K562 (cell line): ENCODE results near the gene POC1B. TPM values are rescaled to one million over a fixed set of nuclear protein-coding genes. Genes with fewer than 3 reads are reported as not detected.

Source experiments
- ATAC-seq: fragments of 200-7000 bp; cut with Tn5 transposase; 3 replicates; pipeline ENCODE4 v1.9.1; 2020; ENCODE audit warnings: moderate library complexity
- BruUV-seq: library from RNA; stranded (reverse); fragments of 400-500 nt; replicated peaks from 2 replicates; lab custom pipeline; 2021; lab: Mats Ljungman, UMichigan
- CTCF ChIA-PET: fragments of 300-600 bp; formaldehyde crosslinking; extraction: SDS; loops from one replicate; lab custom pipeline; 2021; ENCODE audit warnings: low intra/inter-chr PET ratio; lab: Yijun Ruan, JAX
- POLR2A ChIA-PET: fragments of 300-600, 350-650 bp; sonication (Branson Sonifier 250); formaldehyde crosslinking; extraction: SDS; loops from one replicate; lab custom pipeline; 2021; ENCODE audit warnings: antibody characterized with exemption, inconsistent platforms; lab: Yijun Ruan, JAX
- DNase-seq, 4 experiments: peaks; one replicate each; pipeline versions ENCODE4 v3.0.0 to v3.0.0-alpha.2; 2011 to 2018; ENCODE audit warnings: low spot score in 3 of 4, mixed read lengths in 3 of 4; ENCODE audit errors: extremely low read depth in 1 of 4
- FAIRE-seq: peaks from 2 replicates; lab custom pipeline; 2011; peaks lifted over from hg19 to GRCh38; lab: Jason Lieb, UNC
- H2AFZ ChIP-seq: 2 replicates; pipeline ENCODE4 v1.6.0; 2011; ENCODE audit warnings: low read depth, low read length, control low read depth, inconsistent platforms
- H3K27ac ChIP-seq: fragments of 200-600 bp; 3 replicates; pipeline ENCODE4 v1.8.0; 2011; ENCODE audit warnings: low read depth, mild to moderate bottlenecking, control low read depth, inconsistent platforms, low read length, moderate library complexity, mixed read lengths; ENCODE audit errors: extremely low read depth
- H3K27me3 ChIP-seq, 2 experiments: fragments of 300-600 bp in 1 of 2; 2 replicates in 1 of 2; 3 replicates in 1 of 2; pipeline versions ENCODE4 v1.6.0 to v1.8.0; 2011; ENCODE audit warnings: inconsistent platforms in 2 of 2, low read length in 2 of 2, mild to moderate bottlenecking in 1 of 2, mixed read lengths in 1 of 2, moderate library complexity in 1 of 2; ENCODE audit not compliant: control insufficient read depth in 2 of 2, insufficient read depth in 2 of 2
- H3K36me3 ChIP-seq: fragments of 300-600 bp; 3 replicates; pipeline ENCODE4 v1.8.0; 2011; ENCODE audit warnings: mild to moderate bottlenecking, low read length, inconsistent platforms; ENCODE audit not compliant: control insufficient read depth, insufficient read depth
- H3K4me1 ChIP-seq, 2 experiments: fragments of 200-600 bp in 1 of 2; replicated peaks in 1 of 2; 2 replicates in 1 of 2; 3 replicates in 1 of 2; pipeline versions ENCODE4 v1.5.1 to v1.8.0; 2011; ENCODE audit warnings: inconsistent platforms in 2 of 2, low read length in 2 of 2, mild to moderate bottlenecking in 1 of 2, mixed read lengths in 1 of 2, moderate library complexity in 1 of 2; ENCODE audit not compliant: control insufficient read depth in 2 of 2, insufficient read depth in 2 of 2
- H3K4me2 ChIP-seq: 2 replicates; pipeline ENCODE4 v1.6.1; 2011; ENCODE audit warnings: low read length, control low read depth, inconsistent platforms, mixed read lengths; ENCODE audit not compliant: insufficient read depth
- H3K4me3 ChIP-seq: fragments of 200-600 bp; sonication (generic), shearing (Covaris generic); 2 replicates; pipeline ENCODE4 v1.5.1; 2016; ENCODE audit warnings: control low read depth, inconsistent platforms
- H3K79me2 ChIP-seq: fragments of 200-600 bp; 3 replicates; pipeline ENCODE4 v1.8.0; 2011; ENCODE audit warnings: low read length, inconsistent platforms; ENCODE audit not compliant: control insufficient read depth, insufficient read depth
- H3K9ac ChIP-seq, 2 experiments: 2 replicates each; pipeline versions ENCODE4 v1.6.0 to v1.6.1; 2011; ENCODE audit warnings: low read depth in 2 of 2, low read length in 2 of 2, control low read depth in 1 of 2, inconsistent platforms in 1 of 2, mild to moderate bottlenecking in 1 of 2, mixed read lengths in 1 of 2; ENCODE audit not compliant: insufficient read depth in 1 of 2
- H3K9me1 ChIP-seq: one replicate; pipeline ENCODE4 v1.6.0; 2011; ENCODE audit warnings: inconsistent platforms, mild to moderate bottlenecking, low read length, moderate library complexity; ENCODE audit not compliant: control insufficient read depth, insufficient read depth
- H3K9me3 ChIP-seq: replicated peaks from 2 replicates; pipeline ENCODE4 v1.5.1; 2011; ENCODE audit warnings: low read depth, low read length, inconsistent platforms; ENCODE audit not compliant: control insufficient read depth, insufficient read depth
- H4K20me1 ChIP-seq: replicated peaks from 2 replicates; pipeline ENCODE4 v1.6.1; 2011; ENCODE audit warnings: low read length, inconsistent platforms, mixed read lengths; ENCODE audit not compliant: control insufficient read depth, insufficient read depth
- ASH1L ChIP-seq: fragments of 450-650 bp; IDR thresholded peaks from 2 replicates; pipeline ENCODE4 v1.6.1; 2018; ENCODE audit warnings: borderline replicate concordance, mild to moderate bottlenecking, low read depth; ENCODE audit not compliant: partially characterized antibody
- DNMT1 ChIP-seq: fragments of 450-650 bp; IDR thresholded peaks from 2 replicates; pipeline ENCODE4 v1.6.1; 2016; ENCODE audit warnings: antibody characterized with exemption, mild to moderate bottlenecking
- EP400 ChIP-seq: fragments of 450-650 bp; IDR thresholded peaks from 2 replicates; pipeline ENCODE4 v1.6.1; 2017; ENCODE audit warnings: antibody characterized with exemption, mild to moderate bottlenecking, moderate library complexity
- HDAC3 ChIP-seq: fragments of 450-650 bp; IDR thresholded peaks from 2 replicates; pipeline ENCODE4 v1.6.1; 2018; ENCODE audit warnings: borderline replicate concordance, mild to moderate bottlenecking, moderate library complexity; ENCODE audit not compliant: partially characterized antibody
- HIVEP1 ChIP-seq: fragments of 250-450 bp; sonication (Bioruptor Pico); IDR thresholded peaks from 2 replicates; pipeline ENCODE4 v1.4.0; 2020; ENCODE audit warnings: mild to moderate bottlenecking
- KLF16 ChIP-seq: IDR thresholded peaks from 2 replicates; pipeline ENCODE4 v1.6.1; 2016; ENCODE audit warnings: antibody characterized with exemption
- MBD2 ChIP-seq: sonication (generic); IDR thresholded peaks from 2 replicates; pipeline ENCODE4 v1.6.1; 2016; ENCODE audit warnings: low read depth, borderline replicate concordance
- MIER1 ChIP-seq: fragments of 450-650 bp; IDR thresholded peaks from 2 replicates; pipeline ENCODE4 v1.6.1; 2016; ENCODE audit warnings: antibody characterized with exemption, mild to moderate bottlenecking, low read depth
- NR1H2 ChIP-seq: sonication (generic); formaldehyde crosslinking; IDR thresholded peaks from 2 replicates; pipeline ENCODE4 v1.4.0; 2020; ENCODE audit warnings: mild to moderate bottlenecking, missing genetic modification reagents
- POLR2A ChIP-seq: fragments of 450-650 bp; conservative IDR thresholded peaks from 2 replicates; pipeline ENCODE4 v1.6.1; 2016
- POLR2AphosphoS2 ChIP-seq: IDR thresholded peaks from 2 replicates; pipeline ENCODE4 v1.6.1; 2012; ENCODE audit warnings: low read length, improper control_type of control experiment
- POLR2H ChIP-seq: IDR thresholded peaks from 2 replicates; pipeline ENCODE4 v1.6.1; 2016; ENCODE audit warnings: missing genetic modification characterization, low read depth, mild to moderate bottlenecking, control low read depth, missing compliant biosample characterization, moderate library complexity
- TOE1 ChIP-seq, 2 experiments: fragments of 450-650 bp in 1 of 2; sonication (generic) in 1 of 2; formaldehyde crosslinking in 1 of 2; IDR thresholded peaks; 2 replicates each; pipeline versions ENCODE4 v1.7.1 to v1.8.0; 2016 to 2022; ENCODE audit warnings: borderline replicate concordance in 2 of 2, mild to moderate bottlenecking in 2 of 2, antibody characterized with exemption in 1 of 2, inconsistent platforms in 1 of 2, low read depth in 1 of 2, missing genetic modification reagents in 1 of 2, moderate library complexity in 1 of 2
- ZBTB43 ChIP-seq: sonication (generic); formaldehyde crosslinking; IDR thresholded peaks from 2 replicates; pipeline ENCODE4 v1.8.0; 2023; ENCODE audit warnings: mild to moderate bottlenecking, missing genetic modification reagents
- ZEB2 ChIP-seq: fragments of 450-650 bp; IDR thresholded peaks from 2 replicates; pipeline ENCODE4 v1.6.1; 2016
- ZNF644 ChIP-seq: fragments of 200-800 bp; sonication (Bioruptor generic); IDR thresholded peaks from 2 replicates; pipeline ENCODE4 v1.6.1; 2016; ENCODE audit warnings: low read depth, missing genetic modification characterization, missing compliant biosample characterization
- WGBS: fragments of 100-300 bp; shearing (Covaris generic); methylation state at CpG from one replicate; pipeline ENCODE4 v1.1.6; 2016; ENCODE audit warnings: low coverage, mixed read lengths; ENCODE audit not compliant: insufficient coverage; ENCODE audit errors: missing lambda C conversion rate; 5-methylcytosine and 5-hydroxymethylcytosine counted together
- in situ Hi-C: fragments of 300-500 bp; cut with MboI; formaldehyde crosslinking; loops from 4 replicates; pipeline ENCODE4 v1.15.0; 2018; ENCODE audit warnings: inconsistent platforms, mixed read lengths
- intact Hi-C: fragments of 100-400 bp; cut with micrococcal nuclease; formaldehyde crosslinking; loops from 2 replicates; pipeline ENCODE4 v1.14.2; 2022
- polyA plus RNA-seq, 8 experiments: library from polyadenylated mRNA; depleted of rRNA in 4 of 8; stranded (reverse) in 5 of 8; unstranded in 3 of 8; fragments of >200 nt; fragmentation: Nextera tagmentation in 2 of 8; fragmentation: Illumina TruSeq in 1 of 8; extraction: Ambion mirVana in 2 of 8; extraction: Trizol in 1 of 8; gene quantifications; 2 replicates each; pipeline versions ENCODE4 v1.2.1 to v1.2.3, GENCODE V29; 2011 to 2014; ENCODE audit warnings: inconsistent platforms in 1 of 8, missing spikeins in 1 of 8
- total RNA-seq, 7 experiments: library from RNA; depleted of rRNA in 6 of 7; stranded (reverse); fragments of >200 nt in 6 of 7; fragmentation: Illumina TruSeq in 2 of 7; extraction: Trizol in 2 of 7; gene quantifications; 2 replicates each; pipeline versions ENCODE4 v1.2.1 to v1.2.3, GENCODE V29; 2011 to 2021; ENCODE audit warnings: low replicate concordance in 1 of 7
- TF ChIP-seq, protein P1 (sequence below), 2 experiments: fragments of 250-450 bp in 1 of 2; fragments of 450-650 bp in 1 of 2; sonication (Bioruptor Pico) in 1 of 2; IDR thresholded peaks; 2 replicates each; pipeline versions ENCODE4 v1.6.1 to v1.8.0; 2016 to 2021; ENCODE audit warnings: mild to moderate bottlenecking in 2 of 2, moderate library complexity in 2 of 2, missing compliant biosample characterization in 1 of 2, missing genetic modification characterization in 1 of 2

Gene POC1B
- total and polyA plus RNA-seq, 9 of the 15 experiments (the other 6 are each of a cell fraction or from before 2014, with no cell fraction given) = 4.5 to 16.1 (median 10.4) TPM

DNA sequence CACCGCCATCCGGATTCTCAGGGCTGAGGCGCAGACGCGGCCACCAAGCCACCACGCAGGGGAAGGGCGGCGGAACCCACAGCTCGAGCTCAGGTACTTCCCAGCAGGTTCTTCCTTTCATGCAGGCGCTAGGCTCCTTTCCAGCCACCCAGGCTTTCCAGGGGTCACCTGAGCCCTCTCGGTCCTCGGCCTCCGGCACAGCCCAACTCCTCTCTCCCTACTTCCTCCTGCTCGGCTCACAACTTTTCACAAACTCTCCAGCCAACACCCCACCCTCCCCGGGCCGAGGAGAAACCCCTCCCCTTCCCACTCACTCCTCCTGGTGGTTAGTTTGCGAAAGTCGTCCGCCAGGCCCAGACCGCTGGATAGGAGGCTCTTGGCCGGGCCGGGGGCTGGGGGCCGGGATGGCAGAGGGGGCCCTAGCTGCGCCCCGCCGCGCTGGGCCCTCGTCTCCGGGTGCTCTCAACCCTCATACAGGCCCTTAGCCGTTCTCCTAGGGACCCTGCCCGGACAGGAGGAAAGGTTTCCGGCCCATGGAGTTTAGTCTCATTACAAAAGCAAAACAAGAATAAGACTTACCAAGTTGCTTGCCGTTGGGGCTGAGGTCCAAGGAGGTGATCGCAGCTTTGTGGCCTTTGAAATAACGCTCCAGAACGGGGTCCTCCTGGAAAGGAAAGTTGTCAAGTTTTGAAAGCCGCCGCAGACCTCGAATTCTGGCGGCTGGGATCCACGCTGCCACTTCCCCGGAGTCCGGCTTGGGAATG, 1.1 kb downstream of the POC1B start, which contains the start of gene GALNT4:
Gene GALNT4, minus strand, starts transcription at position 256 of the 764 bp plus-strand sequence. Its CDS starts 247 bp downstream, at position 9.
- intact Hi-C loops = loop anchor here (10.0 kb wide), 2 partner anchors 470 to 1380 kb away; partner anchors contain the start of genes CEP290 and TMTC3
- TF ChIP-seq, protein P1, sequence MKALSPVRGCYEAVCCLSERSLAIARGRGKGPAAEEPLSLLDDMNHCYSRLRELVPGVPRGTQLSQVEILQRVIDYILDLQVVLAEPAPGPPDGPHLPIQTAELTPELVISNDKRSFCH (CRISPR knock-in tag; IDR thresholded peaks at IDR 0.05) = no peak
- TF ChIP-seq, protein P1 (tag; IDR thresholded peaks at IDR 0.05) = 0 out of 2 replicates have a peak, but pooled peaks have one; percentile 15
- 0 out of 2 replicates have a peak, but pooled peaks have one; percentile 5 for TF ChIP-seq NR1H2 (CRISPR knock-in tag)
- no peak for TF ChIP-seq ZNF644 (tag)
- peak; percentile 4; the same call in 1 of the 2 replicates for TF ChIP-seq EP400
- TF ChIP-seq ASH1L = no peak
- no peak for TF ChIP-seq POLR2AphosphoS2
- no peak for TF ChIP-seq MBD2
- no peak for TF ChIP-seq DNMT1
- TF ChIP-seq HDAC3 = no peak
- TF ChIP-seq POLR2H = no peak; the same call in 1 of the 2 replicates
- TF ChIP-seq MIER1 = no peak
- TF ChIP-seq TOE1 (IDR thresholded peaks at IDR 0.05; ENCODE audit: borderline replicate concordance) = peak; percentile 74; the same call in 1 of the 2 replicates
- no peak for TF ChIP-seq TOE1 (CRISPR knock-in tag; IDR thresholded peaks at IDR 0.05; ENCODE audit: borderline replicate concordance, low read depth)
- TF ChIP-seq ZBTB43 = 0 out of 2 replicates have a peak, but pooled peaks have one; percentile 24
- no peak for TF ChIP-seq KLF16
- no peak for TF ChIP-seq HIVEP1 (CRISPR knock-in tag)
- no peak for TF ChIP-seq ZEB2
- TF ChIP-seq POLR2A = peak; percentile 66

More for the DNA sequence above, 1.1 kb downstream of the POC1B start, which contains the start of gene GALNT4:
- peaks cover 57% of the 10 kb centered on the region for H3K79me2 ChIP-seq
- H3K9ac ChIP-seq = peak within 1 kb of the TSS; percentile 91 to 94
- POLR2A ChIA-PET = interaction anchor here (0.6 to 1.5 kb wide), 6 partner anchors 19 to 395 kb away, joined by 3 to 6 read pairs (median 4); no protein-coding TSS in a partner anchor
- peak within 1 kb of the TSS; percentile 100 for H2AFZ ChIP-seq
- in situ Hi-C loops = loop anchor here (5.0 to 25.0 kb wide), 4 partner anchors 52 to 1313 kb away; no protein-coding TSS in a partner anchor
- H3K4me1 ChIP-seq = peaks cover 10 to 23% of the 10 kb centered on the region in 2 experiments; a peak in 4 of 5 replicates
- CTCF ChIA-PET = interaction anchor here (0.9 to 2.6 kb wide), 3 partner anchors 53 to 507 kb away, joined by 4 to 17 read pairs (median 5); no protein-coding TSS in a partner anchor
- peaks cover 17% of the 10 kb centered on the region; the same call in 1 of the 3 replicates for H3K36me3 ChIP-seq
- no peaks in the 10 kb centered on the region for H4K20me1 ChIP-seq
- H3K27me3 ChIP-seq = no peaks in the 10 kb centered on the region
- DNase-seq (peak; percentile 82 to 93 (median 88)), FAIRE-seq (peak; percentile 88), ATAC-seq (peak; percentile 92)
- H3K4me2 ChIP-seq = peak within 1 kb of the TSS; percentile 100
- BruUV-seq = TSS peak; percentile 60
- H3K9me3 ChIP-seq = no peaks in the 10 kb centered on the region
- peak within 1 kb of the TSS; percentile 99 for H3K27ac ChIP-seq
- no peaks in the 10 kb centered on the region for H3K9me1 ChIP-seq
- 3% methylated on average over 31 of the region's 43 CpGs for WGBS
- H3K4me3 ChIP-seq = peak within 1 kb of the TSS; percentile 93
